GM23338 (cell line): Measurements from ENCODE around the gene LSM14A. TPM values are rescaled to one million over a fixed set of nuclear protein-coding genes. Genes with fewer than 3 reads are reported as not detected.
"Not testable (repeated sequence)": the region's sequence is repeated elsewhere in the genome, so short reads cannot be mapped to it uniquely, and the experiment has no call there.

Experiments
- ATAC-seq: fragments of 200-7000 bp; cut with Tn5 transposase; 3 replicates; pipeline ENCODE4 v1.9.1; 2020
- DNase-seq: peaks from one replicate; pipeline ENCODE4 v3.0.0-alpha.2; 2015; ENCODE audit warnings: low spot score
- H2AFZ ChIP-seq: fragments of 200-600 bp; sonication (generic); 2 replicates; pipeline ENCODE4 v1.8.0; 2016; ENCODE audit warnings: antibody characterized with exemption, mild to moderate bottlenecking, moderate library complexity
- H3F3A ChIP-seq: fragments of 200-600 bp; sonication (generic); replicated peaks from 2 replicates; pipeline ENCODE4 v1.8.0; 2017; ENCODE audit warnings: antibody characterized with exemption, mixed run types, low read depth
- H3K27ac ChIP-seq: fragments of 200-600 bp; sonication (generic); 2 replicates; pipeline ENCODE4 v1.6.1; 2016; ENCODE audit warnings: low read depth
- H3K27me3 ChIP-seq: fragments of 200-600 bp; sonication (generic); 2 replicates; pipeline ENCODE4 v1.8.0; 2016; ENCODE audit warnings: mild to moderate bottlenecking, mixed run types, moderate library complexity; ENCODE audit not compliant: insufficient read depth
- H3K36me3 ChIP-seq: fragments of 200-600 bp; sonication (generic); 2 replicates; pipeline ENCODE4 v1.8.0; 2016; ENCODE audit warnings: mild to moderate bottlenecking; ENCODE audit not compliant: insufficient read depth
- H3K4me1 ChIP-seq: fragments of 200-600 bp; sonication (generic); 2 replicates; pipeline ENCODE4 v1.8.0; 2016; ENCODE audit warnings: mild to moderate bottlenecking, moderate library complexity; ENCODE audit not compliant: insufficient read depth
- H3K4me2 ChIP-seq: fragments of 200-600 bp; sonication (generic); 2 replicates; pipeline ENCODE4 v1.7.1; 2017; ENCODE audit warnings: mixed run types
- H3K4me3 ChIP-seq: fragments of 200-600 bp; sonication (generic); 2 replicates; pipeline ENCODE4 v1.6.1; 2016; ENCODE audit warnings: mixed run types
- H3K79me2 ChIP-seq: fragments of 200-600 bp; sonication (generic); replicated peaks from 2 replicates; pipeline ENCODE4 v1.8.0; 2017; ENCODE audit warnings: mild to moderate bottlenecking; ENCODE audit not compliant: insufficient read depth
- H3K9me2 ChIP-seq: fragments of 200-600 bp; sonication (generic); 2 replicates; pipeline ENCODE4 v1.8.0; 2017; ENCODE audit not compliant: insufficient read depth
- H4K20me1 ChIP-seq: fragments of 200-600 bp; sonication (generic); replicated peaks from 2 replicates; pipeline ENCODE4 v1.8.0; 2017; ENCODE audit warnings: mild to moderate bottlenecking; ENCODE audit not compliant: insufficient read depth
- H3K27ac Mint-ChIP-seq: 2 replicates; pipeline ENCODE4 v1.8.0; 2020; ENCODE audit warnings: inconsistent platforms, mild to moderate bottlenecking, moderate library complexity, mixed read lengths
- H3K27me3 Mint-ChIP-seq: 3 replicates; pipeline ENCODE4 v1.8.0; 2022; ENCODE audit warnings: low read depth, mild to moderate bottlenecking, moderate library complexity, mixed read lengths, inconsistent platforms; ENCODE audit not compliant: insufficient read depth, poor library complexity
- H3K36me3 Mint-ChIP-seq: 3 replicates; pipeline ENCODE4 v1.8.0; 2021; ENCODE audit warnings: low read depth, mild to moderate bottlenecking, inconsistent platforms, moderate library complexity, mixed read lengths
- H3K4me1 Mint-ChIP-seq: 3 replicates; pipeline ENCODE4 v1.8.0; 2020; ENCODE audit warnings: mild to moderate bottlenecking, inconsistent platforms, mixed read lengths
- H3K4me3 Mint-ChIP-seq: 3 replicates; pipeline ENCODE4 v1.8.0; 2021; ENCODE audit warnings: moderate library complexity, mild to moderate bottlenecking, inconsistent platforms, mixed read lengths
- H3K9me3 Mint-ChIP-seq: 3 replicates; pipeline ENCODE4 v1.8.0; 2020; ENCODE audit warnings: moderate library complexity, mild to moderate bottlenecking, inconsistent platforms, mixed read lengths
- CREB1 ChIP-seq: fragments of 250-450 bp; sonication (Bioruptor Pico); IDR thresholded peaks from 2 replicates; pipeline ENCODE4 v1.5.0; 2020; ENCODE audit warnings: low read depth, mild to moderate bottlenecking, moderate library complexity
- CTCF ChIP-seq, 2 experiments: fragments of 200-600 bp in 1 of 2; sonication (generic) in 1 of 2; conservative IDR thresholded peaks; 2 replicates each; pipeline versions ENCODE4 v1.5.1 to v1.6.1; 2016 to 2017; ENCODE audit warnings: antibody characterized with exemption in 2 of 2, low read depth in 2 of 2, mild to moderate bottlenecking in 2 of 2, moderate library complexity in 1 of 2
- ETS1 ChIP-seq: IDR thresholded peaks from 2 replicates; pipeline ENCODE4 v1.6.1; 2016; ENCODE audit warnings: antibody characterized with exemption
- EZH2 ChIP-seq: fragments of 200-600 bp; sonication (generic); IDR thresholded peaks from one replicate; pipeline ENCODE4 v1.8.0; 2017; ENCODE audit warnings: antibody characterized with exemption, mild to moderate bottlenecking, low read depth; ENCODE audit not compliant: unreplicated experiment
- EZH2phosphoT487 ChIP-seq: fragments of 200-600 bp; sonication (generic); IDR thresholded peaks from one replicate; pipeline ENCODE4 v1.8.1; 2018; ENCODE audit warnings: antibody characterized with exemption; ENCODE audit not compliant: unreplicated experiment
- POLR2AphosphoS5 ChIP-seq: IDR thresholded peaks from 2 replicates; pipeline ENCODE4 v1.6.1; 2016; ENCODE audit warnings: antibody characterized with exemption, low read depth
- STAT1 ChIP-seq: IDR thresholded peaks from one replicate; pipeline ENCODE4 v1.6.1; 2016; ENCODE audit warnings: antibody characterized with exemption; ENCODE audit not compliant: unreplicated experiment
- ZNF331 ChIP-seq: fragments of 250-450 bp; sonication (Bioruptor Pico); IDR thresholded peaks from 2 replicates; pipeline ENCODE4 v1.5.0; 2020; ENCODE audit warnings: low read depth, mild to moderate bottlenecking, moderate library complexity
- ZNF462 ChIP-seq: fragments of 250-450 bp; sonication (Bioruptor Pico); IDR thresholded peaks from 2 replicates; pipeline ENCODE4 v1.5.0; 2020; ENCODE audit warnings: mild to moderate bottlenecking, moderate library complexity
- polyA plus RNA-seq: library from polyadenylated mRNA; unstranded; fragments of >200 nt; fragmentation: Nextera tagmentation; extraction: Ambion mirVana; gene quantifications from 2 replicates; pipeline ENCODE4 v1.2.1, GENCODE V29; 2016
- total RNA-seq: library from RNA; depleted of rRNA; stranded (reverse); fragments of >200 nt; shearing (Covaris generic); gene quantifications from 2 replicates; pipeline ENCODE4 v1.2.3, GENCODE V29; 2014

The LSM14A gene
- total and polyA plus RNA-seq, 2 experiments from 2014 or later: 109 to 166 TPM

- TF ChIP-seq ZNF462 (CRISPR knock-in tag): no peak
- TF ChIP-seq POLR2AphosphoS5: no peak
- TF ChIP-seq CTCF (conservative IDR thresholded peaks at IDR 0.05; ENCODE audit: low read depth in 2 of 2): no peak
- TF ChIP-seq CREB1 (CRISPR knock-in tag): no peak
- no peak for TF ChIP-seq STAT1
- TF ChIP-seq ZNF331 (CRISPR knock-in tag): no peak
- TF ChIP-seq EZH2: no peak
- no peak for TF ChIP-seq ETS1
- no peak for TF ChIP-seq EZH2phosphoT487
Measured at GRCh38 chr19:34165295-34165738, 7.0 kb upstream of the LSM14A start (continued).

GRCh38 chr19:34169475-34170199, 2.7 kb upstream of the LSM14A start:
- not testable (repeated sequence) for H3K4me1 ChIP-seq, H3K27ac Mint-ChIP-seq, H3K9me2 ChIP-seq, H3K27me3 Mint-ChIP-seq, ATAC-seq, H3K4me2 ChIP-seq, H3K4me3 Mint-ChIP-seq, H3K9me3 Mint-ChIP-seq, H2AFZ ChIP-seq, H3F3A ChIP-seq, H3K27ac ChIP-seq, DNase-seq, H3K27me3 ChIP-seq, H3K4me3 ChIP-seq, H3K36me3 ChIP-seq, H4K20me1 ChIP-seq
- H3K36me3 Mint-ChIP-seq: peaks cover 15% of the 10 kb centered on the region
- peaks cover 22% of the 10 kb centered on the region for H3K79me2 ChIP-seq
- peaks cover 12% of the 10 kb centered on the region for H3K4me1 Mint-ChIP-seq
